ENCODE results near the gene TMEM253.
A peak's percentile ranks its signal among the peaks of the same experiment; 100 is the strongest.

Gene TMEM253

DNA sequence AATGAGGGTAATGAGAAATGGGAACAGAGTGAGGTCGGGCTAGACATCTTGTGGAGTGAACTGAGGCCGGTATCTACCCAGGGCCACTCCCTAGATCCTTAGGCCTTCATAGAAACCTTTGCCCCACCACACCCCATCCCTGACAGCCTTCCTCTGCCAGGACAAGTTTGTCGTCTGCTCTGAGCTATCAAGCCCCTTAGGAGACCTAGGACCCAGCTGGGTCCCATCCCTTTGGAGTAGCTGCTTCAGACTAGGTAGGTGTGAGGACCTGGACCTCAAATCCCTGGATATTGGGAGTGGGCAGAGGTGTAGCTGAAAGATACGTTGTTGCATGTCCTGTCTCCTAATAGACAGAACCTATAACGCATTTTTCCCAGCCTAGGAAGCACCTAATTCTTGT is at the start of gene TMEM253:
TSS of gene TMEM253 (plus strand) at position 136 of the 400 bp plus-strand sequence. CDS start 278 bp downstream, outside the sequence.
- DNase-seq: no peak

GRCh38 chr14:21053184-21054122 is 47.4 kb upstream of the TMEM253 start:
- no peak for DNase-seq

DNA sequence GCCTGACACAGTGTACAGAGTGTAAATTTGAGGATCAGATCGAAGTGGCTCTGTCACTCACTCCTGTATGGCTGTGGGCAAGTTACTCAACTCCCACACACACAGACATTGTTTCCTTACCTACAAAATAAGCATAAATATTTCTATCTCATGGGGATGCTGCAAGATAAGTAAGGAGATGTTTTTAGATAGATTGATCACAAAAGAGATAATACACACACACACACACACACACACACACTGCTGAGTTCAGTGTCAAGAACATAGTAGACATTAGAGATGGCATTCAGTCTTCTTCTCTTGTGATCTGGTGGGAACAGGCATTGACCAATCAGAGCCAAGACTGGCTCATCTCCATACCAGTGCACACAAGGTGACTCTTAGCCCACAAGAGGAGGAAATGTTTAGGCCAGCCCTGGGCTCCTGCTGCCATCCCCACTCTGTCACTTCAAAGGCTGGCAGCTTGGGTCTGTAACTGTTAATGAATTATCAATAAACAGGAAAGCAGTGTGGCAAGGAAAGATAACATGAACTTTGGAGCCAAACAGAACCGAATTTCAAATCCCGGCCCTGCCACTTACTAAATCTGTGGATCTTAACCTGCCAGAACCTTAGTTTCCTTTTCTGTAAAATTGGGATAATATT is 46.6 kb upstream of the TMEM253 start:
- DNase-seq: no peak

- DNase-seq: no peak
Measured at GRCh38 chr14:21054768-21055145, 46.1 kb upstream of the TMEM253 start.

DNA sequence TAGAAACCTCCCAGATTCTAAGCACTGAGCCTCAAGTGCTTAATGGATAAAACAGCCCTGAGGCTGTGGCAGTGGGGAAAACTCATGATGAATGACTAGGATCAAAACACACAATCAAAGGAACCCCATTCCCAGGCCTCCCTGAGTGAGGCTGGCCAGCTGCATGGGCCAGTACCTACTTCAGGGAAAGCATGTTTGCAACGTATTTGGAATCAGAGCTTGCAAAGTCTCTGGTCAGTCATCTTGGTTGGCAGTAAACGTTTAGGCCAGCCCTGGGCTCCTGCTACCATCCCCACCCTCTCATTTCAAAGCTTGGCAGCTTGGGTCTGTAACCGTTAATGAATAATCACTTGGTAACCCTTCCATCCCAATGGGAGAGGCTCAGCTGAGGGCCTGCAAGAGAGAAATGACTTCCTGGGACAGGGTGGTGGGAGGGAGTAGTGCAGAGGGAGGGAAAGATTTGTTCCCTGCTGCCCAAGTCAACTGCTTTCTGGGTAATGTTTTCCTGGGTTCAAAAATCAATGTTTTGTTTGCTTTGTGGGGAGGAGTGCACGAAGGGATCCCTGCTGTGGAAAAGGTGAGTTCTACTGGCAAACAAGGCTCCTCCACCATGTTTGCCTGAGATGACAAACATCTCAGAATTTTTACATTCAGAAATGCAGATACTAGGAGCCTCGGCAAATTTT is 45.3 kb upstream of the TMEM253 start:
- no peak for DNase-seq

DNA sequence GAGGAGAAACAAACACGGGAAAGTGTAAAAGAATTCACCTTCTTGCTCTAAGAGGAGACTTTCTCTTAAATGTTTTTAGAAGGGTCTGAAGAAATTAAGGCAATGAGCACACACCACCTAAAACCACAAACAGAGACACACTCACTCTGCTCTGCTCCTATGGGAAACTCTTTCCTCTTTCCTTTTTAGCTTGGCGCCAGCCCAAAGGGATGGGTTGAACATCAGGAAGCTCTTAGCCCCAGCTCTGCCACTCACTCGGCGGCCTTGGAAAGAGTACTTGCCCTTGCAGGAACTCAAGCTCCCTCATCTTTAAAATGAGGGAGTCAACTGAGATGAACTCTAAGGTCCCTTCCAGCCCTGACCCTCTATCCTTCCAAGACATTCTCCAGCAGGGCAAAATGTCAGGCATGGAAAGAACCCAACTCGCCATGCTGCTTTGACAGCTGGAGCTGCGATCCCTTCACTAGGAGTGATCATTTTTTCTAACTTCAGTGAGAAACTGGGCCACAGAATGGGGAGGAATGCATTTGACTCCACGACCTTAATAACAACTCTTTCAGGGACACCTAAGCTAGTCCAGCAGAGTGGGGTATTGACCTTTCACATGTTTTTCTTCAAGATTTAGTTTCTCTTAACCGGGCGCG is 44.2 kb upstream of the TMEM253 start:
- no peak for DNase-seq

- DNase-seq: no peak
Measured at GRCh38 chr14:21057803-21058675, 42.8 kb upstream of the TMEM253 start, which contains the start of gene RNASE8. TSS of gene RNASE8 (plus strand) at chr14:21057822. CDS start at chr14:21057893, 71 bp downstream.

DNA sequence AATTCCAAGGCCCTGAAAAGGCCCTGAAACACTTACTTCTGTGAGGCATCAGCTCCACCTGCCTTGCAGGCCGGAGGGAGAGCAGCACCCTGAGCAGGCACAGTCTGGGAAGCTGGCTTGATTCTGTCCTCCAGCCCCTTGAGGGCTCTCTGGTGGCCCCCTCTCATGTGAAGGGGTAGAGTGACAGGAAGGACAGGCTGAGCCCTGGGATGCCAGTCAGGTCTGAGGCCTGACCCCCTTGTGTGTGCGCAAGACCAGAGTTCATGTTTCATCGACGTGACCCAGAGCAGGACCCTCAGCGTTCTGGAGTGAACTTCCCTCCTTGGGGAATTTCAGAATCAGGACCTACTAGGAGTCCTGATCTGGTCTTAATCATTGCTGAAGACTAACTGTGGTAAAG is 42.0 kb upstream of the TMEM253 start:
- no peak for DNase-seq

- DNase-seq: no peak
Measured at GRCh38 chr14:21059842-21060613, 40.8 kb upstream of the TMEM253 start.

- DNase-seq: no peak
Measured at GRCh38 chr14:21060614-21061346, 40.1 kb upstream of the TMEM253 start.

- no peak for DNase-seq
Measured at GRCh38 chr14:21061347-21061668, 39.6 kb upstream of the TMEM253 start.

DNA sequence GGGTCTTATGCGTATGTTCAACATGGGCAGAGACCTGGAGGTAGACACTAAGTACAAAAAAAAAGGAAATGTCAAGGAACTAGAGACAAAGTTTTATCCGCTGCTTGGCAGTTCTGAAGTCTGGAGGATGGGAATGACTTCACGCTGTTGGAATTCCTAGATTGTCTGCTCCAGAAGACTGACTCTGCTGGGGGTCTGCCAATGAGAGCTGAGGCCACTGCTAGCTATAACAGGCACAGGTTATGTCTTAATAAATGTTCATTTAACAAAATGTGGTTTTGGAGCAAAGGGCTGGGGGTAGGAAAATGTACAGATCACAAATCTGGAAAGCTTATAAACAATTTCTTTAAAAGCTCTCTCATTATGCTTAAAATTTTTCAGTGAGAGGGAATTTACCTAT is 37.4 kb upstream of the TMEM253 start:
- no peak for DNase-seq

DNA sequence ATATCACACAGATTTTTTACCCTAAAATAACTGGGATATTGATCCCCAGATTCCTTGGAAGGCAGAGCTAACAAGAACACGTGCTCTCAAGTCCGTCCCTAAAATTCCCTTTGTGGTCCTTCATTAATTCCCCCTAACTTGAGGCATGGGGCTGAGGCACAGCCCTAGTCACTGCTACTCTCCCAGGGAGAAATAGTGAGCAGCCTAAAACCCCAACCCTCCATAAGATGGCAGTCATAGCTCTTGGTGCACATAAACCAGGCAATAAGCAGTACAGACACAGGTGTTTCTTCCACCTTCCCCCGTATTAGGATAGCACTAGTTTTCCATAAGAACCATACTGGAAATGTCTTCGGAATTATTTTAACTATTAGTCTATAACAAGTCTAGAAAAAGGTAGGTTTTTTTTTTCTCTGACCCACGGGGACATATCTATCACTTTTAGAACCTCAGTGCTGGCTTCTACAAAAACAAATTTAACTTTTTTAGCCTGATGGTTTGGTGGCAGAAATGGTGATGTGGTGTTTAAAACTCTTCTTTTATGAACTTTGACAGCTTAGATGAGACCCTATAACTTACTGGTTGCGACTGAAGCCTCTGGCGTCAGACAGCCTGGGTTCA is 33.9 kb upstream of the TMEM253 start:
- no peak for DNase-seq

DNA sequence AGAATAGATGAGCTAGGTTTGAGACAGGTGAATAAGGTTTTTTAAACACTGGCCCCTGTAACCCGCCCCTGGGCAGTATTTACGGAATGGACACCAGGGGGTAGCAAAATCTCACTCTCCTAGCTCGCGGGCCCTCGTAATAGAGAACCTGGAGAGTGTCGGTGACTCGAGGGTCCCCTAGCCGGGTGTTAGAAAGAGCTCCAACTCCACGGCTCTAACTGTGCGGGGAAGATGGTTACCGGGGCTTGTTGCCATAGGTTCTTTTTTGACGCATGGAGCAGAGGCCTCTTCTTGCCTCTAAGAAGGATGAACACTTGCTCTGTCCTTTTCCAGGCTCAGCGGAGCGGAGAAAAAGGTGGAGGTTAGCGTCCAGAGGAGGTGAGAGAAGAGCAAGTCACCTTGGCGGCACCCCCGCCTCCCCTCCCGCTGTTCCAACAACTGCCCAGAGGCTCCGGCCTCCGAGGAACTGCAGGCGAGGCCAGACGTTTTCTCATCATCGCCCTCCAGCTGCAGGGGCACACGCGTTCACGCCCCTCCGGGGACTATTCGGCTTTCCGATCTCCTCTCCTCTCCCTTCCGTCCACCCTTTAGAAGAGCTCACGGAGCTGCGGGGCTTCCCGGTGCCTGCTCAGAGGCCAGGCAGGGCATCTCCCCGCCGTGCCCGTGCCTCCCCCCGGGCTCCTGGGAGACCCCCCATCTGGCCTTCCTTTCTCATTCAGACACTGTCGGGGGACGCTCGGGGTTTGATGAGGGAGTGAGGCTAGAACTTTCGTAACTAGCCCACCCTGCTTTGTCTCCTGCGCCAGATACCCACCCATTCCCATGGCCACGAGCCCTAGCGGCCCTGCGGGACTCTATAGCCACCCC is 32.1 kb upstream of the TMEM253 start:
- peak; percentile 58 for DNase-seq

GRCh38 chr14:21069388-21070082 is 31.3 kb upstream of the TMEM253 start:
- peak; percentile 52 for DNase-seq

DNA sequence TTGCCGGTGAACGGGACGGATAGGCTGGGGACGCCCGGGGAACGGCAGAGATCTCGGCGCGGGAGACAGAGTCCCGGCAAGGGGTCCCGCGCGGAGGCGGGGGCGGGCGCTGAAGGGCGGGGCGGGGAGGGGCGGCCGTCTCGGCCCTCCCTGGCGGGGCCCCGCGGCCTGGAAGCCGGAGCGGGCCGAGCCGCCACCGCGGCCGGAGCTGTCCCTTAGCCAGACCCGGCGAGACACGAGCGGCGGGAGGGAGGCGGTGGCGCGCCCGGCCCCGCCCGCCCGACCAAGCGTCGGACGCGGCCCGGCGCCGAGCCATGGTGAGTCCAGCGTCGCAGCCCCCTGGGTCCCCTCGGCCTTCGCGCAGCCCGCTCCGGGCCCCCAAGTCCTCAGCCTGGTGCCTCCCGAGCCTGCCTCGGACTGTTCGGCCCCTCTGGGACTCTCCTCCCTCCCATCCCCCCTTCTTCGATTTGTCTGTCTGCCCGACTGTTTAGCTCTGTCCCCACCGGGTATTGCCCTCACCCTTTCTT is 30.7 kb upstream of the TMEM253 start, which contains the start of gene ARHGEF40:
TSS of gene ARHGEF40 (plus strand) at position 222 of the 527 bp plus-strand sequence. CDS start at position 315, 93 bp downstream.
- peak; percentile 52 for DNase-seq

DNA sequence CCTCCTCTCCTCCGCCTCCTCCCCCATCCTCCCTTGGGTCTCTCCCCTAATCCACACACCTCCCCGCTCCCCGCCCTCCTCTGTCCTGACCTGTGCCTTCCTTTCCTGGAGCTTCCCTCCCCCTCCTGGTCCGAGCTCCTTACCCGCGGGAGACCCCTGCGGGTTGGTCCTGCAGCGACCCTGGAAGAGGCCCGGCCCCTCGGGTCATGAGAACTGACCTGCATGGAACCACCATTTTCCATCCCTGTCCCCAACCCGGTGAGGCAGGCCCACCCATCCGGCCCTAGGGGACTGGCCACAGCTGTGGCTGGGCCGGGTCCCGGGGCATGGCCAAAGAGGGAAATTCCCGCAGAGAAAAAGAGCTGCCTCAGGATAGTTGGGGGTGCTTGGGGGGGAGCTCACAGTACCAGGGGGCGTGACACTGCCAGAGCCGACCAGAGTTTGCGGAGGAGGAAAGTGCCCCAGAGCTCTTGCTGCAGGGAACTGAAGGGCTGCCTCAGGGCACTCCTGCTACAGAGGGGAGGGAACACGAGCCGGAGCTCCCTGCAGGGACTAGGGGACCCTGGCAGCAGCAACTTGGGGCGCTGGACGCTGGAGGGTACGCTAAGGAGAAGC is 30.1 kb upstream of the TMEM253 start:
- peak; percentile 38 for DNase-seq
